Measurements from ENCODE around the gene CDKL4. TPM values are rescaled to one million over a fixed set of nuclear protein-coding genes. Genes with fewer than 3 reads are reported as not detected.

Gene CDKL4
- total RNA-seq, 4 donors from 2014 or later = 0.39 to 1.9 (median 1.4) TPM; not detected in 1

DNA sequence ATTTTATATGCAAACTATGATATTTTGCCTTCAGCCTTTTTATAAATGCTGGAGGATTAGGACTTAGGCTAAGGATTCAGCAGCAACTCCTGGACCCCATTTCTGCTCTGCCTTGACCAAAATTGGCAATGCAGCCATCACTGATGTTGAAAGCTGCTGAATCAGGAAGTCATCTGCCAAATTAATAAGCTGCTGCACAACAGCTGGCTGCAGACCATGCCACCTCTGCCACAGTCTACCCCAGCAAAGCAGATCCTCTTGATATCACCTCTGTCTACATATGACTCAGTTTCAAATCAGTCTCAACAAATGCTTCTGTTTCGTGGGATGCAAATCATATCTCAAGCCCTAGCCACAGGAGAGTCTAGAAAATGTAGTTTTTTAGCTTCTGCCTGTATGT is 115.8 kb downstream of the CDKL4 start:
- Histone ChIP-seq H3K27ac (peak overlapping the region in 1 of 4 donors; percentile 55), H3K4me3 (no peak overlapping the region)

More for the DNA sequence above, 115.8 kb downstream of the CDKL4 start:
- ATAC-seq = no peak
- WGBS, 2 donors (ENCODE audit: low coverage in 1 of 2) = 43 to 57% methylated on average over 1 of the region's 1 CpG
- Histone ChIP-seq H3K27me3 (no peaks in the 10 kb centered on the region), H3K9me3 (no peaks in the 10 kb centered on the region), H3K36me3 (no peaks in the 10 kb centered on the region), H3K4me1 (peaks cover 0 to 28% (median 6%) of the 10 kb centered on the region in 3 donors)
- TF ChIP-seq POLR2AphosphoS5 (IDR thresholded peaks at IDR 0.05) = no peak
- no peak for TF ChIP-seq CTCF (IDR thresholded peaks at IDR 0.05)
- no peak for TF ChIP-seq POLR2A (IDR thresholded peaks at IDR 0.05)
- no peak for TF ChIP-seq EP300 (IDR thresholded peaks at IDR 0.05)

Small RNA genes lying within 50 kb of the gene (small RNA-seq; reads per million reads assigned to genes)
- gene RF00019 (0 reads per million in 4 donors), gene RF00272 (0 reads per million in 4 donors)

Other genes starting within 250 kb of the CDKL4 start
- 10 to 100 TPM; 48.6 to 64.2 (median 58.6) TPM for gene SOS1, start 122.9 kb downstream of the CDKL4 start, total RNA-seq
- 10 to 100 TPM; 49.4 to 89.0 (median 79.2) TPM for gene MAP4K3, start 193.3 kb upstream of the CDKL4 start, total RNA-seq